Measurements from ENCODE around the gene DAB1.

The DAB1 gene

GRCh38 chr1:57281324-57281723, 142.5 kb downstream of the DAB1 start:
- in situ Hi-C loops (cut with MboI; ENCODE audit: low pct_unique_long_range_greater_than_20kb, low sequenced_read_pairs, unreplicated experiment): no loop called here
- DNase-seq (ENCODE audit: low spot score): no peak

GRCh38 chr1:57279909-57280666, 143.8 kb downstream of the DAB1 start:
- in situ Hi-C loops (cut with MboI; ENCODE audit: low pct_unique_long_range_greater_than_20kb, low sequenced_read_pairs, unreplicated experiment): no loop called here
- DNase-seq (ENCODE audit: low spot score): no peak
- TF ChIP-seq CTCF (IDR thresholded peaks at IDR 0.05; ENCODE audit: extremely low read depth, insufficient read depth, missing control alignments): no peak

More at GRCh38 chr1:57281324-57281723, 142.5 kb downstream of the DAB1 start:
- no peak for TF ChIP-seq CTCF (IDR thresholded peaks at IDR 0.05; ENCODE audit: extremely low read depth, insufficient read depth, missing control alignments)

GRCh38 chr1:57278558-57278957, 145.3 kb downstream of the DAB1 start:
- no peak for DNase-seq (ENCODE audit: low spot score)
- TF ChIP-seq CTCF (IDR thresholded peaks at IDR 0.05; ENCODE audit: extremely low read depth, insufficient read depth, missing control alignments): no peak
- in situ Hi-C loops (cut with MboI; ENCODE audit: low pct_unique_long_range_greater_than_20kb, low sequenced_read_pairs, unreplicated experiment): no loop called here

- in situ Hi-C loops (cut with MboI; ENCODE audit: low pct_unique_long_range_greater_than_20kb, low sequenced_read_pairs, unreplicated experiment): no loop called here
- TF ChIP-seq CTCF (IDR thresholded peaks at IDR 0.05; ENCODE audit: extremely low read depth, insufficient read depth, missing control alignments): no peak
- no peak for DNase-seq (ENCODE audit: low spot score)
Observed at GRCh38 chr1:57277681-57278080, 146.2 kb downstream of the DAB1 start.

- DNase-seq (ENCODE audit: low spot score): no peak
- in situ Hi-C loops (cut with MboI; ENCODE audit: low pct_unique_long_range_greater_than_20kb, low sequenced_read_pairs, unreplicated experiment): no loop called here
- no peak for TF ChIP-seq CTCF (IDR thresholded peaks at IDR 0.05; ENCODE audit: extremely low read depth, insufficient read depth, missing control alignments)
Observed at GRCh38 chr1:57276918-57277317, 146.9 kb downstream of the DAB1 start.

- DNase-seq (ENCODE audit: low spot score): no peak
- in situ Hi-C loops (cut with MboI; ENCODE audit: low pct_unique_long_range_greater_than_20kb, low sequenced_read_pairs, unreplicated experiment): no loop called here
- no peak for TF ChIP-seq CTCF (IDR thresholded peaks at IDR 0.05; ENCODE audit: extremely low read depth, insufficient read depth, missing control alignments)
Observed at GRCh38 chr1:57272601-57273000, 151.3 kb downstream of the DAB1 start.

Measured in GM13977 (cell line).